A673 (cell line): ENCODE measurements around the gene SMPX. TPM values are rescaled to one million over a fixed set of nuclear protein-coding genes. Genes with fewer than 3 reads are reported as not detected.

Experiments
- BruUV-seq: library from RNA; stranded (reverse); fragments of 400-500 nt; replicated peaks from 2 replicates; lab custom pipeline; 2021; lab: Mats Ljungman, UMichigan
- CTCF ChIA-PET: fragments of 300-600 bp; sonication (Branson Sonifier 250); formaldehyde crosslinking; loops from one replicate; lab custom pipeline; 2022; ENCODE audit warnings: antibody characterized with exemption; lab: Charles Lee
- POLR2A ChIA-PET: fragments of 300-600 bp; sonication (Branson Sonifier 250); formaldehyde crosslinking; loops from one replicate; lab custom pipeline; 2022; ENCODE audit warnings: antibody characterized with exemption; ENCODE audit not compliant: low non-redundant PET; lab: Charles Lee
- DNase-seq: peaks from one replicate; pipeline ENCODE4 v3.0.0-alpha.2; 2015; ENCODE audit warnings: low spot score
- H3K27ac ChIP-seq: fragments of 200-600 bp; sonication (generic); 2 replicates; pipeline ENCODE4 v1.5.1; 2016; ENCODE audit warnings: mixed run types, low read depth, mild to moderate bottlenecking, mixed read lengths, antibody characterized with exemption, low read length; ENCODE audit not compliant: poor library complexity, severe bottlenecking
- H3K27me3 ChIP-seq: fragments of 200-600 bp; sonication (generic); replicated peaks from 2 replicates; pipeline ENCODE4 v1.6.1; 2017; ENCODE audit warnings: mixed run types, low read depth, mild to moderate bottlenecking, mixed read lengths, antibody characterized with exemption, low read length; ENCODE audit not compliant: insufficient read depth, poor library complexity
- H3K36me3 ChIP-seq: fragments of 200-600 bp; sonication (generic); 2 replicates; pipeline ENCODE4 v1.6.1; 2016; ENCODE audit warnings: mixed run types, mild to moderate bottlenecking, mixed read lengths, antibody characterized with exemption, low read length; ENCODE audit not compliant: insufficient read depth, poor library complexity, severe bottlenecking
- H3K4me1 ChIP-seq: fragments of 200-600 bp; sonication (generic); 2 replicates; pipeline ENCODE4 v1.6.1; 2017; ENCODE audit warnings: mixed run types, mild to moderate bottlenecking, mixed read lengths, antibody characterized with exemption, low read length; ENCODE audit not compliant: insufficient read depth, poor library complexity, severe bottlenecking
- H3K4me3 ChIP-seq: fragments of 200-600 bp; sonication (generic); 2 replicates; pipeline ENCODE4 v1.5.1; 2016; ENCODE audit warnings: low read depth, mixed run types, mild to moderate bottlenecking, mixed read lengths, low read length; ENCODE audit not compliant: poor library complexity, severe bottlenecking
- H3K9me3 ChIP-seq: fragments of 200-600 bp; sonication (generic); 2 replicates; pipeline ENCODE4 v1.6.1; 2016; ENCODE audit warnings: mixed run types, low read depth, mild to moderate bottlenecking, mixed read lengths, antibody characterized with exemption, low read length; ENCODE audit not compliant: poor library complexity, severe bottlenecking
- CTCF ChIP-seq: fragments of 300-800, 200-600 bp; sonication (generic); conservative IDR thresholded peaks from 2 replicates; pipeline ENCODE4 v1.5.1; 2017; ENCODE audit warnings: low read depth, mild to moderate bottlenecking, antibody characterized with exemption, low read length, moderate library complexity, mixed read lengths
- EZH2 ChIP-seq: fragments of 200-600 bp; sonication (generic); IDR thresholded peaks from 2 replicates; pipeline ENCODE4 v1.6.1; 2017; ENCODE audit warnings: borderline replicate concordance, low read depth, mild to moderate bottlenecking, mixed read lengths, antibody characterized with exemption, low read length; ENCODE audit not compliant: poor library complexity, severe bottlenecking
- intact Hi-C: fragments of 100-400 bp; cut with micrococcal nuclease; formaldehyde crosslinking; loops from one replicate; pipeline ENCODE4 v1.10.0; 2022; ENCODE audit not compliant: unreplicated experiment
- total RNA-seq: library from RNA; stranded (reverse); gene quantifications from 2 replicates; pipeline ENCODE4 v1.2.3, GENCODE V29; 2021

SMPX gene
- total RNA-seq, 1 experiment from 2014 or later: not detected

GRCh38 chrX:21744721-21745120 is 13.2 kb downstream of the SMPX start:
- CTCF ChIA-PET: no interaction called here
- TF ChIP-seq CTCF: no peak
- no peak for TF ChIP-seq EZH2

GRCh38 chrX:21744060-21744459 is 13.9 kb downstream of the SMPX start:
- Histone ChIP-seq H3K27ac (no peak overlapping the region), H3K4me3 (no peak overlapping the region), H3K27me3 (peaks cover 14% of the 10 kb centered on the region), H3K36me3 (no peaks in the 10 kb centered on the region), H3K9me3 (no peaks in the 10 kb centered on the region), H3K4me1 (no peaks in the 10 kb centered on the region)
- no TSS peak for BruUV-seq
- TF ChIP-seq CTCF (no peak), EZH2 (no peak)
- ChIA-PET CTCF (no interaction called here), POLR2A (no interaction called here)
- DNase-seq: peak; percentile 24
- intact Hi-C loops: loop anchor here (10.0 kb wide), 2 partner anchors 231 to 249 kb away; no protein-coding TSS in a partner anchor

More at GRCh38 chrX:21744721-21745120, 13.2 kb downstream of the SMPX start:
- Histone ChIP-seq H3K36me3 (no peaks in the 10 kb centered on the region), H3K27ac (no peak overlapping the region), H3K9me3 (no peaks in the 10 kb centered on the region), H3K4me1 (no peaks in the 10 kb centered on the region), H3K4me3 (no peak overlapping the region), H3K27me3 (peaks cover 14% of the 10 kb centered on the region)
- intact Hi-C loops: loop anchor here (1.0 to 10.0 kb wide), 3 partner anchors 230 to 1214 kb away; no protein-coding TSS in a partner anchor
- no TSS peak for BruUV-seq
- no peak for DNase-seq
- POLR2A ChIA-PET: no interaction called here

DNA sequence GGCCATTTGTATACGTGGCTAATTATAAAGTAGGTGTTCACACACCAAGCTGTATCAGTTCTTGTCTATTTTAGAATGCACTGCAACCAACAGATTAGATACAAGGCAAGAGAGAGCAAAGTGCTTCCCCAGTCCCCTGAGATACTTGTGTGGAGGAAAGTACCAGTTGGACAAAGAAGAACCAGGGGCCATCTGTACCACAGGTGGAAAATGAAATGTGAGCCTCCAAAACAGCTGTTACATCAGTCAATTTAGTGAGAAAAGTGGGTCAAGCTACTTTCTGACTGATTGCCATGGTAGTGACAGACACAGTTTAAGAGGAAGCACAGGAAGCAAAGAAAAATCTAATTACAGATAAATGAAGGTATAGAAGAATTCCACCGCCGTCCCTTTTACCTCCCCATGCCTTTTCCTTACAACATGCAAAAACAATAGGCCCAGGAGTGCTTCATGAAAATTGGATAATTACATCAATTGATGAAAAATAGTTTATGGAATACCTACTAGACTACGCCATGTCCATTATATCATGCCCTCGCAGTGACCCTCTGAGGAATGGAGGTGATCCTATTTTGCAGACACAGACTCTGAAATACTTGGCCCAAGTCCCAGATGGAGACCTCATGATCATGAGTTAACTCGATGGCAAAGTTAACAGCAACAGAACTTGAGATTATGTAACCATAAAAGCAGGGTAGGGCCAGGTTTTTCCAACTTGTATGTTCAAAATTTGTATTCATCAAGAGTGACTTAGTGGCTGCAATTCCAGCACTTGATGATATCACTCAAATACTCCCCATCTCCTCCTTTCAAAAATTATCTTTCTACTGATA is 15.8 kb downstream of the SMPX start:
- intact Hi-C loops: loop anchor here (10.0 kb wide), 2 partner anchors 233 to 247 kb away; no protein-coding TSS in a partner anchor
- POLR2A ChIA-PET: no interaction called here
- no peak for DNase-seq

More for the DNA sequence above, 15.8 kb downstream of the SMPX start:
- CTCF ChIA-PET: no interaction called here
- H3K27me3 ChIP-seq: peaks cover 7% of the 10 kb centered on the region
- no peak overlapping the region for H3K4me3 ChIP-seq
- no peak overlapping the region for H3K27ac ChIP-seq
- no peaks in the 10 kb centered on the region for H3K4me1 ChIP-seq
- BruUV-seq: no TSS peak
- TF ChIP-seq CTCF: no peak
- no peak for TF ChIP-seq EZH2
- H3K9me3 ChIP-seq: no peaks in the 10 kb centered on the region
- H3K36me3 ChIP-seq: no peaks in the 10 kb centered on the region
